Glomerular endothelial cell (primary cell): ENCODE data around the gene TMEM232. TPM values are rescaled to one million over a fixed set of nuclear protein-coding genes. Genes with fewer than 3 reads are reported as not detected.

Source experiments
- DNase-seq: peaks from one replicate; pipeline ENCODE4 v3.0.0-alpha.2; 2011; ENCODE audit warnings: low read depth, low spot score; ENCODE audit errors: extremely low read depth
- total RNA-seq: library from RNA; depleted of rRNA; stranded (reverse); fragments of >200 nt; gene quantifications from 2 replicates; pipeline ENCODE4 v1.2.3, GENCODE V29; 2015

The TMEM232 gene
- total RNA-seq, 1 donor from 2014 or later: 0.41 TPM

- no peak for DNase-seq
These were observed 92.0 kb downstream of the TMEM232 start for GRCh38 chr5:110634475-110634874.

GRCh38 chr5:110631236-110631635 is 95.2 kb downstream of the TMEM232 start:
- no peak for DNase-seq

GRCh38 chr5:110630350-110630749 is 96.1 kb downstream of the TMEM232 start:
- DNase-seq: no peak

GRCh38 chr5:110625376-110625999 is 101.0 kb downstream of the TMEM232 start:
- peak; percentile 9 for DNase-seq

GRCh38 chr5:110623874-110624273 is 102.6 kb downstream of the TMEM232 start:
- no peak for DNase-seq

GRCh38 chr5:110618941-110619340 is 107.5 kb downstream of the TMEM232 start:
- DNase-seq: no peak

- DNase-seq: no peak
These were observed 110.5 kb downstream of the TMEM232 start for GRCh38 chr5:110616009-110616408.

- no peak for DNase-seq
These were observed 113.7 kb downstream of the TMEM232 start for GRCh38 chr5:110612794-110613247.

GRCh38 chr5:110611817-110612216 is 114.7 kb downstream of the TMEM232 start:
- DNase-seq: no peak

GRCh38 chr5:110594866-110595265 is 131.6 kb downstream of the TMEM232 start:
- DNase-seq: no peak

- no peak for DNase-seq
These were observed 136.3 kb downstream of the TMEM232 start for GRCh38 chr5:110590187-110590586.

- no peak for DNase-seq
These were observed 138.0 kb downstream of the TMEM232 start for GRCh38 chr5:110588286-110588980.

GRCh38 chr5:110580625-110581024 is 145.8 kb downstream of the TMEM232 start:
- DNase-seq: no peak

- no peak for DNase-seq
These were observed 153.7 kb downstream of the TMEM232 start for GRCh38 chr5:110572729-110573128.

GRCh38 chr5:110562191-110562590 is 164.3 kb downstream of the TMEM232 start:
- no peak for DNase-seq

- DNase-seq: no peak
These were observed 165.0 kb downstream of the TMEM232 start for GRCh38 chr5:110561510-110561909.

GRCh38 chr5:110549301-110549700 is 177.2 kb downstream of the TMEM232 start:
- no peak for DNase-seq

GRCh38 chr5:110548171-110548570 is 178.3 kb downstream of the TMEM232 start:
- no peak for DNase-seq

GRCh38 chr5:110547495-110547894 is 179.0 kb downstream of the TMEM232 start:
- no peak for DNase-seq

GRCh38 chr5:110545716-110546115 is 180.8 kb downstream of the TMEM232 start:
- no peak for DNase-seq

- DNase-seq: no peak
These were observed 181.9 kb downstream of the TMEM232 start for GRCh38 chr5:110544603-110545002.

- DNase-seq: no peak
These were observed 183.5 kb downstream of the TMEM232 start for GRCh38 chr5:110542949-110543348.
